Activated T-cell treated with anti-CD3 and anti-CD28 coated beads, Interleukin-2, amount 50 U/mL, for 72 hours (primary cell): ENCODE data around the gene PTPRQ. TPM values are rescaled to one million over a fixed set of nuclear protein-coding genes. Genes with fewer than 3 reads are reported as not detected.
"Not testable (repeated sequence)": the region's sequence is repeated elsewhere in the genome, so short reads cannot be mapped to it uniquely, and the experiment has no call there.

Source experiments
- ATAC-seq, 2 donors: fragments of 150-1000 bp; cut with Tn5 transposase; replicated peaks in 1 of 2; 2 replicates each; pipeline ENCODE4 v1.10.0; 2021; ENCODE audit warnings: moderate library complexity in 2 of 2, mild to moderate bottlenecking in 1 of 2
- DNase-seq, 2 donors: peaks; one replicate each; pipeline ENCODE4 v3.0.0; 2021 to 2022; ENCODE audit warnings: mixed read lengths in 1 of 2
- H3K27ac Mint-ChIP-seq: one replicate; pipeline ENCODE4 v1.8.0; 2022; ENCODE audit warnings: mild to moderate bottlenecking, moderate library complexity, mixed read lengths
- H3K27me3 Mint-ChIP-seq: one replicate; pipeline ENCODE4 v1.8.0; 2022; ENCODE audit warnings: low read depth, mixed read lengths
- H3K36me3 Mint-ChIP-seq, 2 donors: one replicate each; pipeline ENCODE4 v1.8.0; 2022; ENCODE audit warnings: mixed read lengths in 2 of 2, mild to moderate bottlenecking in 1 of 2; ENCODE audit not compliant: insufficient read depth in 2 of 2
- H3K4me1 Mint-ChIP-seq: one replicate; pipeline ENCODE4 v1.8.0; 2022; ENCODE audit warnings: low read depth, mixed read lengths
- H3K4me3 Mint-ChIP-seq, 2 donors: one replicate each; pipeline ENCODE4 v1.8.0; 2022; ENCODE audit warnings: mild to moderate bottlenecking in 2 of 2, mixed read lengths in 2 of 2, moderate library complexity in 2 of 2
- H3K9me3 Mint-ChIP-seq, 2 donors: one replicate each; pipeline ENCODE4 v1.8.0; 2022; ENCODE audit warnings: mixed read lengths in 2 of 2
- total RNA-seq, 2 donors: library from RNA; stranded (reverse); gene quantifications; one replicate each; pipeline ENCODE4 v1.2.3, GENCODE V29; 2022

The PTPRQ gene
- total RNA-seq, 2 donors from 2014 or later = not detected

GRCh38 chr12:80432061-80432460, 12.0 kb upstream of the PTPRQ start:
- H3K4me1 Mint-ChIP-seq = no peaks in the 10 kb centered on the region
- peaks cover 0 to 2% of the 10 kb centered on the region in 2 donors for H3K9me3 Mint-ChIP-seq
- no peak overlapping the region for H3K4me3 Mint-ChIP-seq
- ATAC-seq = no peak
- no peak overlapping the region for H3K27ac Mint-ChIP-seq
- H3K27me3 Mint-ChIP-seq = no peaks in the 10 kb centered on the region
- no peaks in the 10 kb centered on the region for H3K36me3 Mint-ChIP-seq
- no peak for DNase-seq

GRCh38 chr12:80441921-80442320, 2.1 kb upstream of the PTPRQ start:
- no peaks in the 10 kb centered on the region for H3K4me1 Mint-ChIP-seq
- H3K27ac Mint-ChIP-seq = no peak overlapping the region
- no peaks in the 10 kb centered on the region for H3K27me3 Mint-ChIP-seq
- ATAC-seq = no peak
- no peak for DNase-seq
- H3K4me3 Mint-ChIP-seq = no peak overlapping the region
- peaks cover 4 to 6% of the 10 kb centered on the region in 2 donors for H3K9me3 Mint-ChIP-seq
- H3K36me3 Mint-ChIP-seq = no peaks in the 10 kb centered on the region

GRCh38 chr12:80442426-80443222, 1.4 kb upstream of the PTPRQ start:
- Mint-ChIP-seq H3K36me3 (no peaks in the 10 kb centered on the region), H3K9me3 (peaks cover 6% of the 10 kb centered on the region in 2 donors), H3K4me3 (no peak overlapping the region), H3K27ac (no peak overlapping the region), H3K4me1 (no peaks in the 10 kb centered on the region), H3K27me3 (no peaks in the 10 kb centered on the region)
- DNase-seq (no peak), ATAC-seq (no peak)

- H3K4me3 Mint-ChIP-seq = no peak overlapping the region
- no peaks in the 10 kb centered on the region for H3K27me3 Mint-ChIP-seq
- H3K4me1 Mint-ChIP-seq = no peaks in the 10 kb centered on the region
- H3K27ac Mint-ChIP-seq = no peak overlapping the region
- H3K36me3 Mint-ChIP-seq = no peaks in the 10 kb centered on the region
- ATAC-seq (no peak), DNase-seq (no peak)
- peaks cover 6% of the 10 kb centered on the region in 2 donors for H3K9me3 Mint-ChIP-seq
Observed at GRCh38 chr12:80445083-80445793, 1.2 kb downstream of the PTPRQ start.

- Mint-ChIP-seq H3K27me3 (no peaks in the 10 kb centered on the region), H3K4me1 (no peaks in the 10 kb centered on the region), H3K4me3 (no peak overlapping the region), H3K36me3 (peaks cover 0 to 1% of the 10 kb centered on the region in 2 donors), H3K27ac (no peak overlapping the region), H3K9me3 (peaks cover 0 to 1% of the 10 kb centered on the region in 2 donors)
- DNase-seq = no peak
- no peak for ATAC-seq
Observed at GRCh38 chr12:80456513-80456912, 12.5 kb downstream of the PTPRQ start.

GRCh38 chr12:80460972-80461371, 16.9 kb downstream of the PTPRQ start:
- H3K36me3 Mint-ChIP-seq = no peaks in the 10 kb centered on the region
- H3K27me3 Mint-ChIP-seq = no peaks in the 10 kb centered on the region
- no peak for DNase-seq
- H3K27ac Mint-ChIP-seq = no peak overlapping the region
- H3K9me3 Mint-ChIP-seq = peaks cover 0 to 4% of the 10 kb centered on the region in 2 donors
- no peaks in the 10 kb centered on the region for H3K4me1 Mint-ChIP-seq
- ATAC-seq = no peak
- H3K4me3 Mint-ChIP-seq = no peak overlapping the region

GRCh38 chr12:80461851-80462250, 17.8 kb downstream of the PTPRQ start:
- H3K4me1 Mint-ChIP-seq, DNase-seq, H3K27ac Mint-ChIP-seq, H3K4me3 Mint-ChIP-seq, H3K36me3 Mint-ChIP-seq, H3K27me3 Mint-ChIP-seq, H3K9me3 Mint-ChIP-seq, ATAC-seq: not testable (repeated sequence)

- Mint-ChIP-seq H3K9me3 (peaks cover 0 to 2% of the 10 kb centered on the region in 2 donors), H3K4me1 (no peaks in the 10 kb centered on the region)
- no peak for ATAC-seq
Observed at GRCh38 chr12:80469681-80470080, 25.6 kb downstream of the PTPRQ start.

GRCh38 chr12:80470403-80470802, 26.4 kb downstream of the PTPRQ start:
- Mint-ChIP-seq H3K4me1 (no peaks in the 10 kb centered on the region), H3K9me3 (peaks cover 0 to 2% of the 10 kb centered on the region in 2 donors), H3K36me3 (no peaks in the 10 kb centered on the region), H3K4me3 (no peak overlapping the region), H3K27ac (no peak overlapping the region), H3K27me3 (no peaks in the 10 kb centered on the region)
- ATAC-seq (no peak), DNase-seq (no peak)

More at GRCh38 chr12:80469681-80470080, 25.6 kb downstream of the PTPRQ start:
- no peaks in the 10 kb centered on the region for H3K36me3 Mint-ChIP-seq
- H3K4me3 Mint-ChIP-seq = no peak overlapping the region
- DNase-seq = no peak
- H3K27me3 Mint-ChIP-seq = no peaks in the 10 kb centered on the region
- H3K27ac Mint-ChIP-seq = no peak overlapping the region

GRCh38 chr12:80472236-80472635, 28.2 kb downstream of the PTPRQ start:
- no peak overlapping the region for H3K27ac Mint-ChIP-seq
- H3K27me3 Mint-ChIP-seq = no peaks in the 10 kb centered on the region
- ATAC-seq = no peak
- H3K4me3 Mint-ChIP-seq = no peak overlapping the region
- H3K9me3 Mint-ChIP-seq = no peaks in the 10 kb centered on the region
- no peaks in the 10 kb centered on the region for H3K4me1 Mint-ChIP-seq
- DNase-seq = no peak
- H3K36me3 Mint-ChIP-seq = no peaks in the 10 kb centered on the region

- DNase-seq (no peak), ATAC-seq (no peak)
- Mint-ChIP-seq H3K9me3 (no peaks in the 10 kb centered on the region), H3K27me3 (no peaks in the 10 kb centered on the region), H3K4me1 (no peaks in the 10 kb centered on the region), H3K36me3 (no peaks in the 10 kb centered on the region), H3K4me3 (no peak overlapping the region), H3K27ac (no peak overlapping the region)
Observed at GRCh38 chr12:80472911-80473500, 29.0 kb downstream of the PTPRQ start.

GRCh38 chr12:80477521-80478145, 33.6 kb downstream of the PTPRQ start:
- not testable (repeated sequence) for H3K4me1 Mint-ChIP-seq, H3K36me3 Mint-ChIP-seq, H3K4me3 Mint-ChIP-seq, H3K27me3 Mint-ChIP-seq, DNase-seq, H3K9me3 Mint-ChIP-seq, ATAC-seq, H3K27ac Mint-ChIP-seq

GRCh38 chr12:80484746-80485145, 40.7 kb downstream of the PTPRQ start:
- Mint-ChIP-seq H3K9me3 (peaks cover 1 to 3% of the 10 kb centered on the region in 2 donors), H3K4me3 (no peak overlapping the region), H3K27ac (no peak overlapping the region), H3K27me3 (no peaks in the 10 kb centered on the region), H3K36me3 (no peaks in the 10 kb centered on the region), H3K4me1 (no peaks in the 10 kb centered on the region)
- ATAC-seq (no peak), DNase-seq (no peak)
